Right cardiac atrium (tissue), 5 donors: ENCODE results near the gene MRPS9. TPM values are rescaled to one million over a fixed set of nuclear protein-coding genes. Genes with fewer than 3 reads are reported as not detected.

Experiments
- polyA plus RNA-seq: library from polyadenylated mRNA; stranded (reverse); fragments of 200-250 nt; gene quantifications from one replicate; pipeline ENCODE4 v1.2.3, GENCODE V29; 2013
- total RNA-seq, 4 donors: library from RNA; stranded (reverse); fragmentation: NEBNext Ultra II Directional; extraction: Animal tissue kit (Norgen Biotek cat#: 25700); gene quantifications; one replicate each; pipeline ENCODE4 v1.2.1, GENCODE V29; 2021
- donor health status: healthy with polysubstance abuse.
- donor health status: DM: no; HTN: yes; CAD: no.
- donor health status: DM: no; HTN: no; CAD: no.
- donor health status: DM: no; HTN: yes; CAD: no; lungs with severe emphysema.
- donor health status: DM: yes; HTN: yes; CAD: no.

Gene MRPS9
- total and polyA plus RNA-seq, 5 donors = 35.8 to 66.1 (median 55.5) TPM

Other genes with a start within 250 kb of the MRPS9 start
- gene POU3F3, start 184.0 kb upstream of the MRPS9 start, total RNA-seq = 1 to 10 TPM in 1 of 4 donors, under 1 TPM in 3; 0.06 to 1.1 (median 0.68) TPM
- 0.07 TPM for gene POU3F3, start 184.0 kb upstream of the MRPS9 start, polyA plus RNA-seq
- gene GPR45, start 203.7 kb downstream of the MRPS9 start, total RNA-seq = not detected
- gene GPR45, start 203.7 kb downstream of the MRPS9 start, polyA plus RNA-seq = not detected